Thyroid gland (tissue), 4 donors: ENCODE results near the gene NOL8. TPM values are rescaled to one million over a fixed set of nuclear protein-coding genes. Genes with fewer than 3 reads are reported as not detected.

Source experiments
- DNase-seq, 2 donors: peaks; one replicate each; pipeline ENCODE4 v3.0.0-alpha.2; 2019
- H3K27ac ChIP-seq, 3 donors: fragments of 200-600 bp; sonication (generic); 1 replicate in 2 of 3; 2 replicates in 1 of 3; pipeline ENCODE4 v1.5.1; 2016 to 2019; ENCODE audit warnings: mild to moderate bottlenecking in 1 of 3, moderate library complexity in 1 of 3
- H3K27me3 ChIP-seq: fragments of 200-600 bp; sonication (generic); one replicate; pipeline ENCODE4 v1.5.1; 2019
- H3K36me3 ChIP-seq, 2 donors: fragments of 200-600 bp; sonication (generic); one replicate each; pipeline ENCODE4 v1.5.1; 2016 to 2019
- H3K4me1 ChIP-seq, 2 donors: fragments of 200-600 bp; sonication (generic); one replicate each; pipeline ENCODE4 v1.5.1; 2017 to 2019
- H3K4me3 ChIP-seq, 3 donors: fragments of 200-600 bp; sonication (generic); replicated peaks in 1 of 3; 1 replicate in 2 of 3; 2 replicates in 1 of 3; pipeline ENCODE4 v1.5.1; 2016; ENCODE audit warnings: mild to moderate bottlenecking in 1 of 3
- H3K9me3 ChIP-seq: fragments of 200-600 bp; sonication (generic); one replicate; pipeline ENCODE4 v1.5.1; 2017
- POLR2A ChIP-seq, 2 donors: fragments of 450-650 bp; IDR thresholded peaks; one replicate each; pipeline ENCODE4 v1.6.1; 2017; ENCODE audit warnings: antibody characterized with exemption in 2 of 2, mild to moderate bottlenecking in 2 of 2, moderate library complexity in 1 of 2
- WGBS, 2 donors: methylation state at CpG; one replicate each; pipeline ENCODE4 v1.1.5; 2017; 5-methylcytosine and 5-hydroxymethylcytosine counted together
- intact Hi-C: fragments of 100-400 bp; cut with DNase I; formaldehyde crosslinking; loops from one replicate; pipeline ENCODE4 v1.15.1; 2023
- total RNA-seq, 4 donors: library from RNA; depleted of rRNA; stranded (reverse); fragments of >200 nt; gene quantifications; one replicate each; pipeline ENCODE4 v1.2.3, GENCODE V29; 2016
- TF ChIP-seq, protein P1 (sequence below), 6 experiments: fragments of 200-600 bp in 3 of 6; fragments of 450-650 bp in 3 of 6; sonication (generic) in 3 of 6; IDR thresholded peaks; one replicate each; pipeline ENCODE4 v1.5.1; 2016 to 2019; ENCODE audit warnings: antibody characterized with exemption in 6 of 6, mild to moderate bottlenecking in 2 of 6, inconsistent platforms in 1 of 6, moderate library complexity in 1 of 6

NOL8 gene
- total RNA-seq, 4 donors from 2014 or later: 30.0 to 38.2 (median 33.6) TPM

DNA sequence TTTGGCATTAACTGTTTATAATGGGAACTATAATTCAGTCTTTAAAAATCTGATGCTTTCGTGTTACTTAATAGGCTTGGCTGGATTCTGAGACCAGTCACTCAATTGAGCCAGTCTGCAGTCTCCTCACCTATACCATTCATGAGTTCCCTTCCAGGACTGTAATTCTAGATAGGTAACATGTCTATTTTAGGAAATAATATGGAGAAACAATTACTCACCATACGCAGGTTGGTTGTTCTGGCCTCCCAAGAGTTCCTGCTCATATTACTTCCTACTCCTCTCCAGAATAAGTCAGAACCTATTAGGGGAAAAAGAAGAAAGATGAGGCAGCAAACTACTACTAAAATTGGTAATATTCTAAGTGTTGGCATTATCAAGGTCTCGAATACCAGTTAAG lies 27.1 kb downstream of the NOL8 start:
- H3K4me1 ChIP-seq: peaks cover 5 to 7% of the 10 kb centered on the region in 2 donors
- H3K27me3 ChIP-seq: no peaks in the 10 kb centered on the region
- H3K27ac ChIP-seq: no peak overlapping the region
- TF ChIP-seq, protein P1, sequence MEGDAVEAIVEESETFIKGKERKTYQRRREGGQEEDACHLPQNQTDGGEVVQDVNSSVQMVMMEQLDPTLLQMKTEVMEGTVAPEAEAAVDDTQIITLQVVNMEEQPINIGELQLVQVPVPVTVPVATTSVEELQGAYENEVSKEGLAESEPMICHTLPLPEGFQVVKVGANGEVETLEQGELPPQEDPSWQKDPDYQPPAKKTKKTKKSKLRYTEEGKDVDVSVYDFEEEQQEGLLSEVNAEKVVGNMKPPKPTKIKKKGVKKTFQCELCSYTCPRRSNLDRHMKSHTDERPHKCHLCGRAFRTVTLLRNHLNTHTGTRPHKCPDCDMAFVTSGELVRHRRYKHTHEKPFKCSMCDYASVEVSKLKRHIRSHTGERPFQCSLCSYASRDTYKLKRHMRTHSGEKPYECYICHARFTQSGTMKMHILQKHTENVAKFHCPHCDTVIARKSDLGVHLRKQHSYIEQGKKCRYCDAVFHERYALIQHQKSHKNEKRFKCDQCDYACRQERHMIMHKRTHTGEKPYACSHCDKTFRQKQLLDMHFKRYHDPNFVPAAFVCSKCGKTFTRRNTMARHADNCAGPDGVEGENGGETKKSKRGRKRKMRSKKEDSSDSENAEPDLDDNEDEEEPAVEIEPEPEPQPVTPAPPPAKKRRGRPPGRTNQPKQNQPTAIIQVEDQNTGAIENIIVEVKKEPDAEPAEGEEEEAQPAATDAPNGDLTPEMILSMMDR (IDR thresholded peaks at IDR 0.05): no peak
- TF ChIP-seq POLR2A (IDR thresholded peaks at IDR 0.05): no peak
- intact Hi-C loops: no loop called here
- 93 to 96% methylated on average over 3 of the region's 3 CpGs for WGBS, 2 donors
- H3K36me3 ChIP-seq: peaks cover 49 to 50% of the 10 kb centered on the region in 2 donors
- no peaks in the 10 kb centered on the region for H3K9me3 ChIP-seq
- no peak overlapping the region for H3K4me3 ChIP-seq
- DNase-seq: no peak

DNA sequence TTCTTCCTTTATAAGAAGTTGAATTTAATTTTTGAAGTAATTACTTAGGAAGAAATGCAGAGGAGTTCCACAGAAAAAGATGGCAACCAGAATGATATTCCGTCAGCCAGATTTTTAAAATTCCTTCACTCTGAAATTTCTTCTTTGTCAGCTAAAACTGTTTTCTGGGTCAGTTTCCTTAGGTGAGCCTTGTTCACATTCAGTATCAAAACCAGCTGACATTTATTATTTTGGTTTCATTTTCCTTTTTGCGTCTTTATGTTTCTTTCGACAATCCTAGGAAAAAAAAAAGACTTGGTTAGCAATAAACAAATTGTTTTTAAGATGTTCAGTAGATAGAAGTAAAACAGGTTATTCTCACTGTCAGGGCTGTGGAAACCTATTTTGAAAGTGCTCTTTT lies 27.5 kb downstream of the NOL8 start:
- H3K9me3 ChIP-seq: no peaks in the 10 kb centered on the region
- intact Hi-C loops: no loop called here
- H3K36me3 ChIP-seq: peaks cover 45 to 46% of the 10 kb centered on the region in 2 donors
- TF ChIP-seq, protein P1 (IDR thresholded peaks at IDR 0.05): no peak
- TF ChIP-seq POLR2A (IDR thresholded peaks at IDR 0.05): no peak
- no peak overlapping the region for H3K27ac ChIP-seq
- WGBS, 2 donors: 94% methylated on average over 3 of the region's 3 CpGs
- no peak overlapping the region for H3K4me3 ChIP-seq
- DNase-seq: no peak
- no peaks in the 10 kb centered on the region for H3K27me3 ChIP-seq
- peaks cover 7 to 11% of the 10 kb centered on the region in 2 donors for H3K4me1 ChIP-seq

DNA sequence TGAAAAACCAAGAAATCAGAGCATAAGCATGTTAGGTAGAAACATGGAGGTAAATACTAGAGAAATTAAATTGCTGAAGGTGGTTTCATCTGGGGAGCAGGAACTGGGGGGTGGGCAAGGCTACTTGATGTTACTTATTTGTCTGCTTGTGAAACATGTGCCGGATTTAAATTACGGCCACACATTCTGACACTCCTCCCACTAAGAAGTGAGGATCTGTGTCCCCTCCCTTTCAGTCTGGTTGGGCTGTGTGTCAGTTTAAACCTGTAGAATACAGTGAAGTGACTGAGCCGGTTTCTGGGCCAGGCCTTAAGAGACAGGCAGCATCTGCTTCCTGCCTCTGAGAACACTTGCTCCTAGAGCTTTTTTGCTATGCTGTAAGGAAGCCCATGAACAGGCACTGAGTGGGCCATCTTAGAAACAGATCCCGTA lies 29.3 kb downstream of the NOL8 start:
- no peak for DNase-seq
- no peak overlapping the region for H3K4me3 ChIP-seq
- no peaks in the 10 kb centered on the region for H3K27me3 ChIP-seq
- 82% methylated on average over 4 of the region's 4 CpGs for WGBS, 2 donors
- H3K27ac ChIP-seq: no peak overlapping the region
- H3K4me1 ChIP-seq: peaks cover 13 to 16% of the 10 kb centered on the region in 2 donors
- TF ChIP-seq POLR2A (IDR thresholded peaks at IDR 0.05): no peak
- TF ChIP-seq, protein P1 (IDR thresholded peaks at IDR 0.05): no peak
- no peaks in the 10 kb centered on the region for H3K9me3 ChIP-seq
- H3K36me3 ChIP-seq: peaks cover 30 to 34% of the 10 kb centered on the region in 2 donors
- intact Hi-C loops: no loop called here

DNA sequence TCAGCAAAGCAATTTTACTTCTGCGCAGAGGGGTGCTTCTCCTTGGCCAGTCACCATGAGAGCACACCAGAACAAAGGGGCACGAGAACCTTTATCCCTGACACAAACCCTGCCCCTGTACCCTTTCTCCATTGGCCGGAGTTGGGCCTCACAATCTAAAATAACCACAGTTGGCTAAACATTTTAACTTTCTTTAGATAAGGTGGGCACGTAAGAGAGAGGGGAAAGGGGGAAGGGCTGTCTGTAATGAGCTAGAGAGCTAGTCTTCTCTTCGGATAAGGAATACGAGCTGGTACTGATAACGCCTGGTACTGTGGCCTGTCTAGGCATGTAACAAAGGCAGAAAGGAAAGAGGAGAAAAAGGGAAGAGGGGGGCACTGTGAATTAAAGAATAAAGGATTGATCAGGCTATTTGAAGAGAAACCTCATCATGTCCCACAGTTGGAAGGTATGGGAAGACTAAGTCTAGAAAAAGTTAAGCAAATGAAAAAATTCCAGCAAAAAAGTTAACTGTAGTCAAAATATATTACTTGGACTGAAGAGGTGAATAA lies 29.8 kb downstream of the NOL8 start:
- no peak for DNase-seq
- H3K36me3 ChIP-seq: peaks cover 25 to 29% of the 10 kb centered on the region in 2 donors
- H3K9me3 ChIP-seq: no peaks in the 10 kb centered on the region
- H3K4me1 ChIP-seq: peaks cover 13 to 16% of the 10 kb centered on the region in 2 donors
- no peak for TF ChIP-seq POLR2A (IDR thresholded peaks at IDR 0.05)
- TF ChIP-seq, protein P1 (IDR thresholded peaks at IDR 0.05): no peak
- WGBS, 2 donors: 88 to 92% methylated on average over 7 of the region's 7 CpGs
- H3K27ac ChIP-seq: no peak overlapping the region
- no peaks in the 10 kb centered on the region for H3K27me3 ChIP-seq
- intact Hi-C loops: no loop called here
- H3K4me3 ChIP-seq: no peak overlapping the region

DNA sequence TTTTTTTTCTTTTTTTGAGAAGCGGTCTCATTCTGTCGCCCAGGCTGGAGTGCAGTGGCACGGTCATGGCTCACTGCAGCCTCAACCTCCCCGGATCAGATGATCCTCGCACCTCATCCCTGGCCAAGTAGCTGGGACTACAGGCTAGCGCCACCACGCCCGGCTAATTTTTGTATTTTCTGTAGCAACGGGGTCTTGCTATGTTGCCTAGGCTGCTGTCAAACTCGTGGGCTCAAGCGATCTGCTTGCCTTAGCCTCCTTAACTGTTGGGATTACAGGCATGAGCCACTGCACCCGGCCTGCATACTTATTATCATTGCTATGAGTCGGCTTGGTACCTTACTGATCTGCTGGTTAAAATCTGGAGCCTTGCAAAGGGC lies 30.9 kb downstream of the NOL8 start:
- H3K36me3 ChIP-seq: peaks cover 18 to 20% of the 10 kb centered on the region in 2 donors
- peak; percentile 36 to 53 for DNase-seq

More for the DNA sequence above, 30.9 kb downstream of the NOL8 start:
- peaks cover 13 to 16% of the 10 kb centered on the region in 2 donors for H3K4me1 ChIP-seq
- no peaks in the 10 kb centered on the region for H3K9me3 ChIP-seq
- intact Hi-C loops: no loop called here
- H3K27ac ChIP-seq: peak overlapping the region in 2 of 3 donors; percentile 33 to 46
- TF ChIP-seq POLR2A (IDR thresholded peaks at IDR 0.05): no peak
- TF ChIP-seq, protein P1 (IDR thresholded peaks at IDR 0.05): no peak
- 13 to 20% methylated on average over 13 of the region's 13 CpGs for WGBS, 2 donors
- H3K27me3 ChIP-seq: no peaks in the 10 kb centered on the region
- H3K4me3 ChIP-seq: peak overlapping the region in 2 of 3 donors; percentile 26 to 48
